OCI-LY3 (cell line): ENCODE data around the gene RBM22.

Experiments used
- EZH2phosphoT487 ChIP-seq: fragments of 200-600 bp; shearing (Covaris generic); IDR thresholded peaks from 2 replicates; pipeline ENCODE4 v1.6.1; 2018; ENCODE audit warnings: antibody characterized with exemption, mixed run types, low read depth
- TF ChIP-seq, protein P1 (sequence below): fragments of 200-600, 300-600 bp; sonication (generic); IDR thresholded peaks from 2 replicates; pipeline ENCODE4 v1.5.1; 2014; ENCODE audit warnings: antibody characterized with exemption, low read length, low read depth

GRCh38 chr5:150672884-150673275 is 28.0 kb downstream of the RBM22 start:
- TF ChIP-seq, protein P1, sequence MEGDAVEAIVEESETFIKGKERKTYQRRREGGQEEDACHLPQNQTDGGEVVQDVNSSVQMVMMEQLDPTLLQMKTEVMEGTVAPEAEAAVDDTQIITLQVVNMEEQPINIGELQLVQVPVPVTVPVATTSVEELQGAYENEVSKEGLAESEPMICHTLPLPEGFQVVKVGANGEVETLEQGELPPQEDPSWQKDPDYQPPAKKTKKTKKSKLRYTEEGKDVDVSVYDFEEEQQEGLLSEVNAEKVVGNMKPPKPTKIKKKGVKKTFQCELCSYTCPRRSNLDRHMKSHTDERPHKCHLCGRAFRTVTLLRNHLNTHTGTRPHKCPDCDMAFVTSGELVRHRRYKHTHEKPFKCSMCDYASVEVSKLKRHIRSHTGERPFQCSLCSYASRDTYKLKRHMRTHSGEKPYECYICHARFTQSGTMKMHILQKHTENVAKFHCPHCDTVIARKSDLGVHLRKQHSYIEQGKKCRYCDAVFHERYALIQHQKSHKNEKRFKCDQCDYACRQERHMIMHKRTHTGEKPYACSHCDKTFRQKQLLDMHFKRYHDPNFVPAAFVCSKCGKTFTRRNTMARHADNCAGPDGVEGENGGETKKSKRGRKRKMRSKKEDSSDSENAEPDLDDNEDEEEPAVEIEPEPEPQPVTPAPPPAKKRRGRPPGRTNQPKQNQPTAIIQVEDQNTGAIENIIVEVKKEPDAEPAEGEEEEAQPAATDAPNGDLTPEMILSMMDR: no peak
- TF ChIP-seq EZH2phosphoT487: no peak
